Measurements from ENCODE around the gene CLCN1.

- TF ChIP-seq CTCF (IDR thresholded peaks at IDR 0.05; ENCODE audit: low read depth, low read length) (no peak), MYC (IDR thresholded peaks at IDR 0.05; ENCODE audit: low read depth, low read length) (no peak), POLR2A (IDR thresholded peaks at IDR 0.05; ENCODE audit: extremely low read depth, insufficient read length) (no peak)
Measured at GRCh38 chr7:143316492-143316891, 581 bp downstream of the CLCN1 start.
